Measurements from ENCODE around the gene ADCY4. TPM values are rescaled to one million over a fixed set of nuclear protein-coding genes. Genes with fewer than 3 reads are reported as not detected.
A peak's percentile ranks its signal among the peaks of the same experiment; 100 is the strongest.

The ADCY4 gene
- total RNA-seq: 143 TPM

DNA sequence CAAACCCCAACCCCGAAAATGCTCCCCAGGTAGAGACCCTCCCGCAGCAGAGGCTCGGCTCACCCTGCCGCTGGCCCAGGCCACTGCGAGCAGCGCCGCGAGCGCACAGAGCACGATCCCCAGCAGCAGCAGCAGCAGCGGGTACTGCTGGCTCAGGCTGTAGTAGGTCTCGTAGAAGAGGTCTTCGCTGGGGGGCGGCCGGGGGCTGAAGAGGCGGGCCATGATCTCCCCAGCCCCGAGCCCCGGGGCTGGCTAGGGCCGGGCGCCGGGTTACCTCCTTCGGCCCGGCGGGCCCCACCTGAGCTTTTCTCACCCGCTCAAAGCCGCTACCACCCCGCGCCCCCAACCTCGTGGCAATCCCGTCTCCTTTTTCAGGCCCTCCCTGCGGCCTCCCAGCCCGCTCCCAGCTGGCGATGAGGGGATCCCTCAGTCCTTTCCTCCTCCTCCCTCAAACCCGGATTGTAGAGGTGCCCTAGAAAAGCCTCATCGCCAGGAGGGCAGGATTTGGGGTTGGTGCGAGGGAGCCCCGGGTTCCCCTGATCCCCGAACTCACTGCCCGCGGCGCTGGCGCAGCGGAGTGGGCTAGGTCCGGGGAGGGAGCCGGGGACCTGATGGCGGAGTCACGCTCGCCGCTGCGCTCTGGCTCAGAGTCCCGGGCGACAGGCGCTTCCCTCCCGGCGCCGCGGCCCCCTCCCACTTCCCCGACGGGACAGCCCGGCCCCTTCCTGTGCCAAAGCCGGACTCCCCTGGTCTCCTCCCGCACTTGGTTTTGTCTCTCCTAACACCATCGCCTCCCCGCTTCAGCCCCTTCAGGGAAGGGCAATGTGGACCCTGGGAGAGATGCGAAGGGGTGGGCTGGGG is at the start of gene ADCY4:
TSS of gene ADCY4 (minus strand) at position 641 of the 861 bp plus-strand sequence. CDS start at position 222, 419 bp downstream.
- H3K4me3 ChIP-seq: peak within 1 kb of the TSS; percentile 52 to 53
- intact Hi-C loops (cut with DNase I): no loop called here
- no peaks in the 10 kb centered on the region for H3K9me3 ChIP-seq
- H3K27me3 ChIP-seq: peaks cover 12% of the 10 kb centered on the region
- no peak for DNase-seq (ENCODE audit: low spot score in 2 of 2)
- no peaks in the 10 kb centered on the region for H3K36me3 ChIP-seq
- H3K4me1 ChIP-seq: peaks cover 7 to 20% of the 10 kb centered on the region in 2 donors
- TF ChIP-seq, protein P1, sequence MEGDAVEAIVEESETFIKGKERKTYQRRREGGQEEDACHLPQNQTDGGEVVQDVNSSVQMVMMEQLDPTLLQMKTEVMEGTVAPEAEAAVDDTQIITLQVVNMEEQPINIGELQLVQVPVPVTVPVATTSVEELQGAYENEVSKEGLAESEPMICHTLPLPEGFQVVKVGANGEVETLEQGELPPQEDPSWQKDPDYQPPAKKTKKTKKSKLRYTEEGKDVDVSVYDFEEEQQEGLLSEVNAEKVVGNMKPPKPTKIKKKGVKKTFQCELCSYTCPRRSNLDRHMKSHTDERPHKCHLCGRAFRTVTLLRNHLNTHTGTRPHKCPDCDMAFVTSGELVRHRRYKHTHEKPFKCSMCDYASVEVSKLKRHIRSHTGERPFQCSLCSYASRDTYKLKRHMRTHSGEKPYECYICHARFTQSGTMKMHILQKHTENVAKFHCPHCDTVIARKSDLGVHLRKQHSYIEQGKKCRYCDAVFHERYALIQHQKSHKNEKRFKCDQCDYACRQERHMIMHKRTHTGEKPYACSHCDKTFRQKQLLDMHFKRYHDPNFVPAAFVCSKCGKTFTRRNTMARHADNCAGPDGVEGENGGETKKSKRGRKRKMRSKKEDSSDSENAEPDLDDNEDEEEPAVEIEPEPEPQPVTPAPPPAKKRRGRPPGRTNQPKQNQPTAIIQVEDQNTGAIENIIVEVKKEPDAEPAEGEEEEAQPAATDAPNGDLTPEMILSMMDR (IDR thresholded peaks at IDR 0.05): no peak
- peak within 1 kb of the TSS in 1 of 2 donors; percentile 54 for H3K27ac ChIP-seq

DNA sequence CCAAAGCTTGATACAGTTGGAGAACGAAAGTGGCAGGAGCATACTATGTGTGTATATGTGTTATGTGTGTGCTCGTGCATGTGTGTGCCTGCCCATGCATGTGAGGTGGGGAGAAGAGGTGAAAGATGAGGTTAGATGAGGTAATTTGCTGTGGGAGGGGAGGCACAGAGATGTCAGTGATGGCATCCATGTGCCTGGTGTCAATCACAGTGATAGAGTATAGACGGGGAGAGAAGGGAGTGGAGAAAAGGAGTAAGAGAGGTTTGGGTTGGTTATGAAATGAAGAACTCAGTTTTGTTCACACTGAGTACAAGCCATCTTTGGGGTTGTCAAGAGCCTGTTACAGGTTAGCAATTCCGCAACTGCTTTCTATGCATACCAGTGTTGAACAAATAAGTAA is 49.3 kb upstream of the ADCY4 start:
- intact Hi-C loops (cut with DNase I): no loop called here
- TF ChIP-seq, protein P1 (IDR thresholded peaks at IDR 0.05): no peak
- H3K9me3 ChIP-seq: no peaks in the 10 kb centered on the region

GRCh38 chr14:24382064-24382371 is 47.1 kb upstream of the ADCY4 start:
- no peak overlapping the region for H3K4me3 ChIP-seq
- H3K36me3 ChIP-seq: peaks cover 0 to 2% of the 10 kb centered on the region in 2 donors
- intact Hi-C loops (cut with DNase I): no loop called here
- no peaks in the 10 kb centered on the region for H3K4me1 ChIP-seq
- no peaks in the 10 kb centered on the region for H3K9me3 ChIP-seq
- no peak overlapping the region for H3K27ac ChIP-seq
- no peak for DNase-seq (ENCODE audit: low spot score in 2 of 2)
- H3K27me3 ChIP-seq: no peaks in the 10 kb centered on the region
- TF ChIP-seq, protein P1 (IDR thresholded peaks at IDR 0.05): no peak

More for the DNA sequence above, 49.3 kb upstream of the ADCY4 start:
- no peaks in the 10 kb centered on the region for H3K4me1 ChIP-seq
- no peak for DNase-seq (ENCODE audit: low spot score in 2 of 2)
- no peak overlapping the region for H3K4me3 ChIP-seq
- no peaks in the 10 kb centered on the region for H3K27me3 ChIP-seq
- no peak overlapping the region for H3K27ac ChIP-seq
- no peaks in the 10 kb centered on the region for H3K36me3 ChIP-seq

GRCh38 chr14:24381363-24382063 is 46.6 kb upstream of the ADCY4 start:
- no peak overlapping the region for H3K27ac ChIP-seq
- intact Hi-C loops (cut with DNase I): no loop called here

GRCh38 chr14:24379907-24380730 is 45.2 kb upstream of the ADCY4 start:
- no peak overlapping the region for H3K27ac ChIP-seq
- intact Hi-C loops (cut with DNase I): no loop called here
- peaks cover 0 to 21% of the 10 kb centered on the region in 2 donors for H3K36me3 ChIP-seq
- TF ChIP-seq, protein P1 (IDR thresholded peaks at IDR 0.05): no peak
- H3K4me1 ChIP-seq: no peaks in the 10 kb centered on the region
- H3K9me3 ChIP-seq: no peaks in the 10 kb centered on the region
- DNase-seq (ENCODE audit: low spot score in 2 of 2): no peak
- H3K4me3 ChIP-seq: no peak overlapping the region
- H3K27me3 ChIP-seq: no peaks in the 10 kb centered on the region

More at GRCh38 chr14:24381363-24382063, 46.6 kb upstream of the ADCY4 start:
- TF ChIP-seq, protein P1 (IDR thresholded peaks at IDR 0.05): no peak
- H3K9me3 ChIP-seq: no peaks in the 10 kb centered on the region
- no peaks in the 10 kb centered on the region for H3K27me3 ChIP-seq
- H3K4me3 ChIP-seq: no peak overlapping the region
- peaks cover 0 to 7% of the 10 kb centered on the region in 2 donors for H3K36me3 ChIP-seq
- no peaks in the 10 kb centered on the region for H3K4me1 ChIP-seq
- DNase-seq (ENCODE audit: low spot score in 2 of 2): no peak

All from ascending aorta (tissue), 2 donors.